Lung microvascular endothelial cell (primary cell): ENCODE results near the gene AP5M1. TPM values are rescaled to one million over a fixed set of nuclear protein-coding genes. Genes with fewer than 3 reads are reported as not detected.

Source experiments
- total RNA-seq: library from RNA; depleted of rRNA; stranded (reverse); fragments of >200 nt; gene quantifications from 2 replicates; pipeline ENCODE4 v1.2.1, GENCODE V29; 2014

AP5M1 gene
- total RNA-seq, 1 donor from 2014 or later = 10.9 TPM

Other genes with a start within 250 kb of the AP5M1 start
- gene EXOC5, start 66 bp upstream of the AP5M1 start, total RNA-seq = 22.4 and 25.2 TPM in 2 replicates
- 11.9 and 12.6 TPM in 2 replicates for gene NAA30, start 121.6 kb downstream of the AP5M1 start, total RNA-seq
- not detected in 2 replicates for gene CCDC198, start 224.9 kb downstream of the AP5M1 start, total RNA-seq